H1 (cell line): Measurements from ENCODE around the gene ITGB1BP1. TPM values are rescaled to one million over a fixed set of nuclear protein-coding genes. Genes with fewer than 3 reads are reported as not detected.

Experiments
- EZH2 ChIP-seq: fragments of 200-600 bp; sonication (generic); IDR thresholded peaks from 2 replicates; pipeline ENCODE4 v1.7.1; 2012; ENCODE audit warnings: low read depth, mild to moderate bottlenecking, moderate library complexity, low read length, inconsistent platforms; ENCODE audit not compliant: severe bottlenecking
- NRF1 ChIP-seq: IDR thresholded peaks from 2 replicates; pipeline ENCODE4 v1.6.1; 2011; ENCODE audit warnings: mild to moderate bottlenecking, low read depth, low read length, improper control_type of control experiment
- PHF8 ChIP-seq: fragments of 200-600 bp; sonication (generic); conservative IDR thresholded peaks from 2 replicates; pipeline ENCODE4 v1.7.1; 2012; ENCODE audit warnings: low read depth, mild to moderate bottlenecking, inconsistent platforms, low read length, moderate library complexity
- TCF12 ChIP-seq: IDR thresholded peaks from 2 replicates; pipeline ENCODE4 v1.6.1; 2011; ENCODE audit warnings: low read depth, mild to moderate bottlenecking, low read length
- polyA plus RNA-seq, 7 experiments: library from polyadenylated mRNA; depleted of rRNA in 3 of 7; stranded (reverse) in 5 of 7; unstranded in 2 of 7; fragments of >200 nt in 5 of 7; fragments of 200-250 nt in 2 of 7; gene quantifications; 1 replicate in 5 of 7; 2 replicates in 1 of 7; 4 replicates in 1 of 7; pipeline versions ENCODE4 v1.2.1 to v1.2.3, GENCODE V29; 2011 to 2013; ENCODE audit warnings: missing spikeins in 2 of 7, mixed read lengths in 2 of 7
- total RNA-seq: library from RNA; stranded (reverse); fragmentation: NEBNext Ultra II Directional; extraction: Animal tissue kit (Norgen Biotek cat#: 25700); gene quantifications from 2 replicates; pipeline ENCODE4 v1.2.1, GENCODE V29; 2021
- TF ChIP-seq, protein P1 (sequence below): IDR thresholded peaks from 2 replicates; pipeline ENCODE4 v1.6.1; 2012; ENCODE audit warnings: inconsistent platforms

The ITGB1BP1 gene
- total and polyA plus RNA-seq, 2 of the 8 experiments (the other 6 are each of a cell fraction or from before 2014, with no cell fraction given) = 16.1 to 45.4 TPM

DNA sequence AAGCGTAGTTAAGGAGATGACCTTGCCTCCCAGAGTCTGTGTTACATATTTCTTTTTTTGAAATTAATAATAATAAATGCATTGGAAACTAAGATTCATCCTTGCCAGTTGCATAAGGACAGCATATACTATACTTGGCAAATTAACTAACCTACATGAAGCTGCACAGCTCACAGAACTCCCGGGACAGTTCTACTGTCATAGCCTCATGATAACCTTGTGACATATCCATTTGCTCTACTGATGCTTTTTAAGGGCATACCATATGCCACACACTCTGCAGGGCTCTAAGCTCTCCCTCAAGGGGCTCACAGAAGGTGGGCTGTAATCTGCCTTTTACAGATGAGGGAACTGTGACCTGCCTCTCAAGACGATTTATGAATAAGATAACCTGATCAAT, 3.8 kb downstream of the ITGB1BP1 start (continued):
- TF ChIP-seq, protein P1, sequence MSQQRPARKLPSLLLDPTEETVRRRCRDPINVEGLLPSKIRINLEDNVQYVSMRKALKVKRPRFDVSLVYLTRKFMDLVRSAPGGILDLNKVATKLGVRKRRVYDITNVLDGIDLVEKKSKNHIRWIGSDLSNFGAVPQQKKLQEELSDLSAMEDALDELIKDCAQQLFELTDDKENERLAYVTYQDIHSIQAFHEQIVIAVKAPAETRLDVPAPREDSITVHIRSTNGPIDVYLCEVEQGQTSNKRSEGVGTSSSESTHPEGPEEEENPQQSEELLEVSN = no peak
- TF ChIP-seq PHF8 (no peak), NRF1 (no peak), EZH2 (no peak), TCF12 (no peak)
